Panc1 (cell line): ENCODE data around the gene ST7L. TPM values are rescaled to one million over a fixed set of nuclear protein-coding genes. Genes with fewer than 3 reads are reported as not detected.

ENCODE experiments used
- ATAC-seq: fragments of 200-7000 bp; cut with Tn5 transposase; 2 replicates; pipeline ENCODE4 v1.9.1; 2020; ENCODE audit warnings: mild to moderate bottlenecking, moderate library complexity
- BruUV-seq: library from RNA; stranded (reverse); fragments of 400-500 nt; replicated peaks from 2 replicates; lab custom pipeline; 2021; lab: Mats Ljungman, UMichigan
- CTCF ChIA-PET: fragments of 300-600 bp; sonication (Branson Sonifier 250); formaldehyde crosslinking; loops from one replicate; lab custom pipeline; 2022; ENCODE audit warnings: antibody characterized with exemption; lab: Charles Lee
- POLR2A ChIA-PET: fragments of 300-600 bp; sonication (Branson Sonifier 250); formaldehyde crosslinking; loops from one replicate; lab custom pipeline; 2022; ENCODE audit warnings: antibody characterized with exemption; lab: Charles Lee
- DNase-seq: peaks from one replicate; pipeline ENCODE4 v3.0.0-alpha.2; 2010; ENCODE audit warnings: low read depth, low spot score
- H3K27ac ChIP-seq: 2 replicates; pipeline ENCODE4 v1.5.1; 2011; ENCODE audit warnings: mild to moderate bottlenecking, low read length, inconsistent platforms
- H3K27me3 ChIP-seq: fragments of 200-500 bp; sonication (Bioruptor generic); 2 replicates; pipeline ENCODE4 v1.6.0; 2014; ENCODE audit warnings: low read length, inconsistent platforms; ENCODE audit not compliant: control insufficient read depth, insufficient read depth
- H3K36me3 ChIP-seq: fragments of 200-500 bp; sonication (Bioruptor generic); 2 replicates; pipeline ENCODE4 v1.5.1; 2014; ENCODE audit warnings: inconsistent platforms, mild to moderate bottlenecking, low read length, moderate library complexity; ENCODE audit not compliant: control insufficient read depth, insufficient read depth
- H3K4me1 ChIP-seq: 2 replicates; pipeline ENCODE4 v1.5.1; 2011; ENCODE audit warnings: inconsistent platforms, mild to moderate bottlenecking, low read length, moderate library complexity; ENCODE audit not compliant: control insufficient read depth, insufficient read depth
- H3K4me3 ChIP-seq, 2 experiments: 2 replicates each; pipeline ENCODE4 v1.5.1; 2011 to 2012; ENCODE audit warnings: low read depth in 2 of 2, low read length in 2 of 2, mild to moderate bottlenecking in 2 of 2, inconsistent platforms in 1 of 2, moderate library complexity in 1 of 2
- H3K9me3 ChIP-seq: fragments of 200-500 bp; sonication (Bioruptor generic); 2 replicates; pipeline ENCODE4 v1.5.1; 2014; ENCODE audit warnings: low read depth, mild to moderate bottlenecking, inconsistent platforms, low read length, moderate library complexity; ENCODE audit not compliant: control insufficient read depth, insufficient read depth
- CTCF ChIP-seq: fragments of 450-650 bp; IDR thresholded peaks from 2 replicates; pipeline ENCODE4 v1.5.1; 2017; ENCODE audit warnings: mild to moderate bottlenecking
- POLR2AphosphoS5 ChIP-seq: IDR thresholded peaks from 2 replicates; pipeline ENCODE4 v1.6.1; 2012; ENCODE audit warnings: mild to moderate bottlenecking, low read depth, low read length, moderate library complexity
- REST ChIP-seq, 2 experiments: IDR thresholded peaks; 2 replicates each; pipeline ENCODE4 v1.6.1; 2011 to 2012; ENCODE audit warnings: low read depth in 2 of 2, control low read depth in 1 of 2, low read length in 1 of 2, mild to moderate bottlenecking in 1 of 2, moderate library complexity in 1 of 2; ENCODE audit not compliant: insufficient read depth in 1 of 2
- SIN3A ChIP-seq: IDR thresholded peaks from 2 replicates; pipeline ENCODE4 v1.6.1; 2012; ENCODE audit warnings: low read depth, mild to moderate bottlenecking, low read length, moderate library complexity, borderline replicate concordance; ENCODE audit not compliant: insufficient read depth
- TCF7L2 ChIP-seq: IDR thresholded peaks from 2 replicates; pipeline ENCODE4 v1.6.1; 2011; ENCODE audit warnings: mild to moderate bottlenecking, low read depth, low read length, inconsistent platforms
- in situ Hi-C: cut with HindIII; loops from 2 replicates; pipeline ENCODE4 v1.10.0; 2016; ENCODE audit warnings: low sequenced_read_pairs, low pct_unique_long_range_greater_than_20kb
- intact Hi-C: fragments of 100-400 bp; cut with micrococcal nuclease; formaldehyde crosslinking; loops from one replicate; pipeline ENCODE4 v1.10.0; 2022; ENCODE audit not compliant: unreplicated experiment
- total RNA-seq: library from RNA; stranded (reverse); gene quantifications from one replicate; pipeline ENCODE4 v1.2.1, GENCODE V29; 2021; ENCODE audit not compliant: unreplicated experiment

The ST7L gene
- total RNA-seq, 1 experiment from 2014 or later = 13.4 TPM

GRCh38 chr1:112520166-112520565 is 98.8 kb downstream of the ST7L start:
- Histone ChIP-seq H3K27me3 (no peaks in the 10 kb centered on the region), H3K4me1 (no peaks in the 10 kb centered on the region), H3K36me3 (no peaks in the 10 kb centered on the region), H3K4me3 (no peak overlapping the region), H3K27ac (no peak overlapping the region), H3K9me3 (no peaks in the 10 kb centered on the region)
- no TSS peak for BruUV-seq
- ATAC-seq (no peak), DNase-seq (no peak)
- POLR2A ChIA-PET = no interaction called here
- CTCF ChIA-PET = no interaction called here
- intact Hi-C loops = no loop called here
- in situ Hi-C loops = no loop called here
- TF ChIP-seq REST (IDR thresholded peaks at IDR 0.05; ENCODE audit: insufficient read depth in 1 of 2, low read depth in 2 of 2, low read length in 1 of 2) = no peak
- TF ChIP-seq POLR2AphosphoS5 = no peak
- TF ChIP-seq CTCF = no peak
- no peak for TF ChIP-seq SIN3A
- no peak for TF ChIP-seq TCF7L2

- POLR2A ChIA-PET = no interaction called here
- H3K27me3 ChIP-seq = no peaks in the 10 kb centered on the region
- TF ChIP-seq TCF7L2 (no peak), REST (IDR thresholded peaks at IDR 0.05; ENCODE audit: insufficient read depth in 1 of 2, low read depth in 2 of 2, low read length in 1 of 2) (no peak), CTCF (no peak), SIN3A (no peak), POLR2AphosphoS5 (no peak)
- ATAC-seq = no peak
- CTCF ChIA-PET = no interaction called here
- H3K27ac ChIP-seq = no peak overlapping the region
- no peaks in the 10 kb centered on the region for H3K36me3 ChIP-seq
- no peaks in the 10 kb centered on the region for H3K4me1 ChIP-seq
- in situ Hi-C loops (no loop called here), intact Hi-C loops (no loop called here)
- H3K4me3 ChIP-seq = no peak overlapping the region
- H3K9me3 ChIP-seq = no peaks in the 10 kb centered on the region
- DNase-seq = no peak
- BruUV-seq = no TSS peak
Measured at GRCh38 chr1:112518186-112518585, 100.8 kb downstream of the ST7L start.
